ENCODE data around the gene ANGPT4.

ANGPT4 gene, protein sequence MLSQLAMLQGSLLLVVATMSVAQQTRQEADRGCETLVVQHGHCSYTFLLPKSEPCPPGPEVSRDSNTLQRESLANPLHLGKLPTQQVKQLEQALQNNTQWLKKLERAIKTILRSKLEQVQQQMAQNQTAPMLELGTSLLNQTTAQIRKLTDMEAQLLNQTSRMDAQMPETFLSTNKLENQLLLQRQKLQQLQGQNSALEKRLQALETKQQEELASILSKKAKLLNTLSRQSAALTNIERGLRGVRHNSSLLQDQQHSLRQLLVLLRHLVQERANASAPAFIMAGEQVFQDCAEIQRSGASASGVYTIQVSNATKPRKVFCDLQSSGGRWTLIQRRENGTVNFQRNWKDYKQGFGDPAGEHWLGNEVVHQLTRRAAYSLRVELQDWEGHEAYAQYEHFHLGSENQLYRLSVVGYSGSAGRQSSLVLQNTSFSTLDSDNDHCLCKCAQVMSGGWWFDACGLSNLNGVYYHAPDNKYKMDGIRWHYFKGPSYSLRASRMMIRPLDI

DNA sequence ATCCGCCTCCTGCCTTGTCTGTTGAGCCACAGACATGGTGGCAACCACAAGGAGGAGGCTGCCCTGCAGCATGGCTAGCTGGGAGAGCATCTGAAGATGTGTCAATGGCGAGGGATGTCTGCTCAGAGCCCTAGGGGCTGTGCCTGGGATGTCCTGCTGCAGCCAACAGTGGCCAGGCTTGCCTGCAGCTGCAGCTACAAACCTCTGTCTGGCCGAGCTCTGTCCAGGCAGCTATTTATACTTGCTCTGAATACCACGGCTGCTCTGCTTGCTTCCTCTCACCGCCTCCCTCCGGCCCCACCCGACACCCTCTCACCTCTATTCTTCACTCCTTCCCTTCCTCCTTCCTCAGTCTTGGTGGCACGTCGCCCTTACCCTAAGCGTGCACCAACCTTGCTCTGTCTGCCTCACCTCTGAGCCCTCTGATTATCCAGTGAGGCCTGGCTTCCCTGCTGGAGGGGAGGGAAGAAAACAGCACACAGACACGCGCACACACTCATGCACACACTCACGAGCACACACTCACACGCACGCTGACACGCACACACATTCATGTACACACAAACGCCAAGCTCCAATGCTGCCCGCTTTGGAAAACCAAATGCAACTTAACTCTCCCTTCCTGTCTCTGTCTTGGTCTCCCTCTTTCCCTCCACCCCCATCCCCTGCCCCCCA, at the start of gene ANGPT4:
ANGPT4 (minus strand) TSS at position 210 of the 675 bp plus-strand sequence; CDS start at position 90, 120 bp downstream.
- DNase-seq (ENCODE audit: extremely low read depth in 1 of 2, low read depth in 1 of 2), result no peak

DNA sequence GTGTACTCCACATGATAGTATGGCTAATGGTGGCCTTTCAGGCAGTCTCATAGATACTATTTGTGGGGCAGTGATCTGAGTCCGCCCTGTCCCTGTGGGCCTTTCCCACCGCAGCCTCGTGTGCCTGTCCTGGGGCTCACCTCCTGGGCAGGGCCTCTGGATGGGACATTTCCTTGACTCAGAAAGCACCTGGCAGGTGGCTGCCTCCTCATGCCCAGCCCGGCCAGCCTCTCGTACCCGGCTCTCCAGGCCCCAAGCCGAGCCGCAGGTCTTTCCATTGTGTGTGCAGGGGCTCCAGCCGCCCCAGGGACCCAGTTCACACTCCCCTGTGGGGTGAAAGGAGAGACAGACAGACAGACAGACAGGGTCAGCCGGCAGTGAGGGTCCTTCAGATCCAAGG, 47.7 kb upstream of the ANGPT4 start:
- no peak for DNase-seq (ENCODE audit: extremely low read depth in 1 of 2, low read depth in 1 of 2)

DNA sequence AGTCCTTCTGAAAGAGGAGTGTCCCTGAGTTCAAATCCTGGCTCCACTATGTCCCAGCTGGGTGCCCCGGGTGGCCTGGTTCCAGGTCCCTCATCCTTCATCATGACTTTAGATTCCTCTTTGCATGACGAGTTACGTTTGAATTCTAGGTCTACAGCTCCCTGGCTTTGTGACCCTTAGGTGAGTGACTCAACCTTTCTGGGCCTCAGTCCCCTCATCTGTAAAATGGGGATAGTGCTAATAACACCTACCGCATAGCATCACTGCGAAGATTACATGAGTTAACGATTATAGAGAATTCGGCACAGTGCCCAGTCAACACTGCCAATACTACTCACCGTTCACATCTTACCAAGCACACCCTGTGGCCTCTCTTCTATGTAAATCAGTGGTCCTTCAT, 46.5 kb upstream of the ANGPT4 start:
- no peak for DNase-seq (ENCODE audit: extremely low read depth in 1 of 2, low read depth in 1 of 2)

DNA sequence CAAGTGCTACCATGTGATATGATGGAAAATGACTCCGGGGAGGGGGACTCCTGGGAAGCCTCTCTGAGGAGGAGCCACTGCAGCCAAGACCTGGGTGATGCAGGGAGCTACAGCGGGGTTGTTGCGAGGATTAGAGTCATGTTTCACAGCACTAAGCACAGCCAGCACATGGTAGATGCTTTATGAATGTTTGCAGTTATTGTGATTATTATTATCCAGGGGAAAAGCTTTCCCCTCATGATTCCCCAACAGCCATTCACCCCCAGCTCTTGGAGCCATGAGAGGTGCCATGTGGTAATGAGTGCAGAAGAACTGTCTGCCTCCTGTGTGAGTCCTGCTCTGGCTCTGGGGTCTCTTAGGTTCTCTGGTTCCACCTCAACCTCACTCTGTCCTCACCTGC, 46.1 kb upstream of the ANGPT4 start:
- no peak for DNase-seq (ENCODE audit: extremely low read depth in 1 of 2, low read depth in 1 of 2)

DNA sequence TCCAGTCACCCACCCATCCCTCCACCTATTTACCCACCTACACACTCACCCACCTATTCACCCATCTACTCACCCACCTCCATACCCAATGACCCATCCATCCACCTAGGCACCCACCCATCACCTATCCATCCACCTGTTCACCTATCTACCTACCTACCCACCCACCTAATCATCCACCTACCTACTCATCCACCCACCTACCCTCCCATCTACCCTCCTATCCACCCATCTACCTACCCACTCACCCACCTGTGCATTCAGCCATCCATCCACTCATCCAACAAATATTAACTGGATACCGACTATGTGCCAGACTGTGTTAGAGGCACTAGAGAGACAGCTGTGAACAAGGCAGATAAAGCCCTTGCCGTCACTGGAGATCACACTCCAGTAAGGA, 45.6 kb upstream of the ANGPT4 start:
- no peak for DNase-seq (ENCODE audit: extremely low read depth in 1 of 2, low read depth in 1 of 2)

DNA sequence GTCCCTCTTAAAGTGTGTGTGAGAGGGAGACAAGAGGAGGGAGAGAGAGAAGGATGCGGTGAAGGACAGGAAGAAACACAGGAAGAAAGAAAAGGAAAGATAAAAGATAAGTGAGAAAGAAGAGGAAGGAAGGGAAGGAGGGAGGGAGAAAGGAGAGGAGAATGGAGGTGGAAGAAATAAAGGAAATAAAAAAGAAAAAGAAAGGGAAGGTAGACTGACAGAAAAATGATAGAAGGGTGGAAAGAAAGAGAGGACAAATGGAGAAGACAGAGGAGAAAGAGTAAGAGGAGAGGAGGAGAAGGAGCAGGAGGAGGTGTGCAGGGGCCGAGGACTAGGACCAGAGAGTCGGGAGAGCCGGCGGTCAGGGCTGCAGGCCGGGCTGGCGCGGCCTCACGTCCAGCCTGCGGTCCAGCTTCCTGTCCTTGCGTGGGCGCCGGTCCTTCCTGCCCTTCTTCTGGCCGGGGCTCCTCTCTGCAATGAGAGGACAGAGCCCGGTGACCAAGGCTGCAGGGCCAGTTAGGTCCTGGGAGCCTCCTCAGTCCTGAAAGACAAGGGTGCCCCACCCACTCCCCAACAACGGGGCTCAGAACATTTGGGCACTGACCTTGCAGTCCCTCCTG, 44.0 kb upstream of the ANGPT4 start:
- no peak for DNase-seq (ENCODE audit: extremely low read depth in 1 of 2, low read depth in 1 of 2)

DNA sequence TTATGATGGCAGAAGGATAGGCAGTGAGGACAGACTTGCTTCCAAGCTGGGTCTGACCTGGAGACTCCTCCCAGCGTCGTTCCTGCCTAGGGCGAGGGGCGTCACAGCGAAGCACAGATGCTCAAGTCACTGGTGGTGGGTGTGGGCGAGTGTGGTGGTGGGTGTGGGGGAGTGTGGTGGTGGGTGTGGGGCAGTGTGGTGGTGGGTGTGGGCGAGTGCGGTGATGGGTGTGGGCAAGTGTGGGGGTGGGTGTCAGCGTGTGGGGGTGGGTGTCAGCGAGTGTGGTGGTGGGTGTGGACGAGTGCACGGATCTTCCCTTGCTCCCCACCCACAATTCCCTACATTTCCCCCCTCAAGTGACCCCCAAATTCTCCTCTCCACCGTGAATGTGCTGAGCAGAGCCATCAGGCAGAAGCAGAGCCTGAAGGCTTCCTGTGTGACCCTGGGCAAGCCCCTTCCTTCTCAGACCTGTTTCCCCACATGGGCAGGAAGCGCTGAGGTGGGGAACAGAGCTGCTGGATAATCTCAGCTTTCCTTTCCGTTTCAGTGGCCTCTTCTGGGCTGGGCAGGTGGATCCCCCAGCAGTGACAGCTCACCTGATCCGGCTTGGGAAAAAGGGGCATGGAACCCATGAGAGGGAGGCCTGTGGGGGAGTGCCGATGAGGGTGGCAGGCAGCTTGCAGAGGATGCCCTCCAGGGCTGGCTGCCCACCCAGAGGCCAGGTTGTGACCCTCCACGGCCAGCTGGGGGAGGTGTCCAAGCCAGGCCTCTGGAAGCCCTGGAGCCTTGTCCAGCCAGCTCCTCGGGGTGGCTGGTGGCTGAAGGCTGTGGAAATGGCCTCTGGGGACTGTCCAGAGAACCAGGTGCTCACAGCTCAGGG, 43.0 kb upstream of the ANGPT4 start:
- no peak for DNase-seq (ENCODE audit: extremely low read depth in 1 of 2, low read depth in 1 of 2)

DNA sequence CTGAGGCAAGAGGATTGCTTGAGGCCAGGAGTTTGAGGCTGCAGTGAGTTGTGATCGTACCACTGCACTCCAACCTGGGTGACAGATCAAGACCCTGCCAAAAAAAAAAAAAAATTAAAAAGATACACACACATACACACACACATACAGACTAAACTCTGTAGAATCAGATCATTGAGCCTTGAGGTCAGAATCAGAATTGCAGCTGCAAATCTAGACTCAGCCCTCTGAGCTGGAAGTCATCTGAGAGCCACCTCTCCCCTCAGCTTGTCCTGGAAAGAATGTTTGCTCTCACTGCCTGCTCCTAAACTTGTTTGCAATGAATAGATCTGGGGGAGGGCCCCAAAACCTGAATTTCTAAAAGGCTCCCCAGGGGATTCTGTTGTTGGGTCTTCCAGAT, 41.4 kb upstream of the ANGPT4 start:
- no peak for DNase-seq (ENCODE audit: extremely low read depth in 1 of 2, low read depth in 1 of 2)

DNA sequence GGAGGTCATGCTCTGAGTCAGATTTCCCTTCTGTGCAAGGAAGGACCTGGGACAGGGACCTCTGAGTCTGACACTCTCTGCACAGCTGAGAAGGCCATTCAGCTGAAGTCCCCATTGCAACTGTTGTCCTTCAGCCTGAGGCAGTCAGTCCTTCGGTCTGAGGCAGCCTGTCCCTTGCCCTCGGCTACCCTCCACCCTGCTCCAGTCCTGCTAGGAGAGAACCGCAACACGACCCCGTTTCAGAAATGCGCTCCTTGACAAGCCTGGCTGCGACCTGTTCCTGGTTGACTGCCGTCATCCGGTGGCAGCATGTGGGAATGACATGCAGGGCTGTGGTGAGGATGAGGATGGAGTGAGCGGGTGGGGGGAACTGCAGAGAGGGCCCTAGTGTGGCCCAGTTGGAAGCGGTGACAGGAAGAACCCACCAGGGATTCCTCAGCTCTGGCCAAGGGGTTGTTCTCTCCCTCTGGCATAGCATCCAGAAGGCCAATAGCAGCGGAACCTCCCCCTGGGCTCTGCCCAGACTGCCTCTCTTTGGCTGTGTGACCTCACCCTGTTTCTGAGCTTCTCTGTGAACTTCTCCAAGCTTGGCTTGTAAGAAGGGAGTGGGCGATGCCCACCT, 40.3 kb upstream of the ANGPT4 start:
- peak; percentile 19 to 53 for DNase-seq (ENCODE audit: extremely low read depth in 1 of 2, low read depth in 1 of 2)

DNA sequence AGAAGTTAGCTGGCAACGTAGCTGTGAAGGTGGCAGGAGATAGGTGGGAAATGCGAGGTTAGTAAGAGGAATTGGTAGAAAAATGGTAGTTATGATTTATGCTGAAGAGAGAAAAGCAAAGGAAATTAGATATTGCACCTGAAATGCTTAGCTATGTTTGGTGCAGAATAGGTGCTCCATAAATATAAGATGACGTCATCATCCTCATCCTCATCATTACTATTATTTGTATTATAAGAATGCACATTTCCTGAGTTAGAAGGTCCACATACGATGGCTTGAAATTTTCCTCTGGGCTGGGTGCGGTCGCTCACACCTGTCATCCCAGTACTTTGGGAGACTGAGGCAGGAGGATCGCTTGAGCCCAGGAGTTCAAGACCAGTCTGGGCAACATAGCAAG, 39.5 kb upstream of the ANGPT4 start:
- DNase-seq (ENCODE audit: extremely low read depth in 1 of 2, low read depth in 1 of 2), result no peak

DNA sequence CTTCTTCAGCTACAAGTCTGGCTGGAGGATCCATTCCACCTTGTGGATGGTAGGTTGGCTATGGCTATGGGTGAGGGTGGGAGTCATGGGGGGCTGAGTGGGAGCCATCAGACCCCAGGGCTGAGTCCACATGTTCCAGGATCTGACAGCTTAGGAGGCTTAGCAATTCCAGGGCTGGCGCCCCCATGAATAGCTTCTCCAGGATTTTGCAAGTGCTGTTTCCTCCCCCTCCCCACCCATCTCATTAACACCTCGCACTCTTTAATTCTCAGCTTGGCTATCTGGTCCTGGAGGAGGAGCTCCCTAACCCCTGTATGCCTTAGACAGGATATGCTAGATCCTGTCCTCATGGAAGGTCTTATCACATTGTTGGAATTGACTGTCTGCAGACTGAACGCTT, 39.0 kb upstream of the ANGPT4 start:
- no peak for DNase-seq (ENCODE audit: extremely low read depth in 1 of 2, low read depth in 1 of 2)

DNA sequence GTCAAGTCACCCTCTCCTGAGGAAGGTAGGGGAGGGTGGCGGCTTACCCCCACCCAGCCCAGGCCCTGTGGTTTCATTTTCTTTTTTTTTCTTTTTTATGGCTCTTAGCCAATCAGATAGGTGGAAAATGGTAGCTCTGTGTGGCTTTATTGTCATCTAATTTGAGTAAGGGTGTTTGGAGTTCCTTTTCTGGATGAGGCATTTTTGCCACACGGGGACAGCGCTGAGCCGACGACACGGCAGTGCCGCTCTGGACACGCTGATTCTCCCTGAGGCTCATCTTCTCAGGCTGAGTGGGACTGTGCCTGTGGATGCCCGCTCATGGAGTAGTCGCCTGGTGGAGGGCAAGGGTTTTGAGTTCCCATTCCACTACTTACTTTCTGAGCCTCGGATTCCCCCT, 37.6 kb upstream of the ANGPT4 start:
- no peak for DNase-seq (ENCODE audit: extremely low read depth in 1 of 2, low read depth in 1 of 2)

DNA sequence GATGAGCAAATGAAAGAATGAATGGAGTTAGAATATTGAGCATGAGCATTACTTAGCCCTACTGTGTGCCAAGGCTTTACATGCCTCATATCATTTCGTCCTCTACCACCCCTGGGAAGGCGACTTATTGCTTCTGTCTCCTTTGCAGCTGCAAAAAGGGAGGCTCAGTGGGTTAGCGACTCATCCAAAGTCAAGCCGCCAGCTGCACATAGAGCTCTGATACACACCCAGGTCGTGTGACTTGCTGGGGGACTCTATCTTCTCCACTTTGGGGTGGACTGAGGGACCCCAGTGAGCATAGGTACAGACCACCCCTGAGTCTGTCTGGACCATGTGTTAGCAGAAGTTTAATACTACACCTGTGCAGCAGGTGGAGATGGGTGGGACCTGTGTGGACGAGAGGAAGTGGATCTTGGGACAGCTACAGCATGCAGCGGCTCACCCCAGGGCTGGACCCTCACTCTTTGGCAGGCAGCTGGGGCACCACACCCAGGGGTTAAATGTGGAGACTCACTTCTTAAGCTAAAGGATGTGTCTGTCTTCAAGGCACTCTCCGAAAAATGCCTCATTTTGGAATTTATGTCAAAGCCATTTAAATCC, 36.2 kb upstream of the ANGPT4 start:
- DNase-seq (ENCODE audit: extremely low read depth in 1 of 2, low read depth in 1 of 2), result no peak

DNA sequence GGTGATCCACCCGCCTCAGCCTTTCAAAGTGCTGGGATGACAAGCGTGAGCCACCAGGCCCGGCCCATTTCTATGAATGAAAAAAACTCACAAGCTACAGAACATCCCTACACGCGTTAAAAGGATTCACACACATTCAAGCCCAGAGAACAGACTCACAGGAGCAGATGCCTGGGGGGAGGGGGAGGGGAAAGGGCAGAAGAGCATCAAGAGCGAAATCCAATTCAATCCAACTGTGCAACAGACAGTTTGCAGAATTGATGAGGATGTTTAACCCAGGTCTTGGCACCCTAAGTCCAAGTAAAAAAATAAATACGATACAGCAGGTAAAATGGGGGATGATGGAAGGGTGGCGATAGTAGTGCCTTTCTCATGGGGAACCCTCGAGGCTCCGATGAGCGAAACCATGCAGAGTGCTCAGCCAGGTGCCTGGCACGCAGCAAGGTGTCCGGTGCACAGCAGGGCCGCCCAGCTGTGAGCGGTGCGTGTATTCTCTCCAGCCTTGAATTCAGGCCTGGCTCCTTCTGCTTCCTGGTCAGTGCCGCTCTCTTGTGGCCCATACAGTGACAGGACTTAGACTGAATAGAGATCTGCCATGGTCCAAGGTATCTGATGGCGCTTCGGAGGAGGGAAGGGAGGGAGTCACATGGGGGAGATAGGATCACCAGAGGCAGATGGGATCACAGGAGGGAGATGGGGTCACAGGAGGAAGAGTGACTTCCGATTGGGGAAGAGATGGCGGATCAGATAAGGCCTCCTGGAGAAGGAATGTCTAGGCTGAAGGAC, 35.4 kb upstream of the ANGPT4 start:
- no peak for DNase-seq (ENCODE audit: extremely low read depth in 1 of 2, low read depth in 1 of 2)

DNA sequence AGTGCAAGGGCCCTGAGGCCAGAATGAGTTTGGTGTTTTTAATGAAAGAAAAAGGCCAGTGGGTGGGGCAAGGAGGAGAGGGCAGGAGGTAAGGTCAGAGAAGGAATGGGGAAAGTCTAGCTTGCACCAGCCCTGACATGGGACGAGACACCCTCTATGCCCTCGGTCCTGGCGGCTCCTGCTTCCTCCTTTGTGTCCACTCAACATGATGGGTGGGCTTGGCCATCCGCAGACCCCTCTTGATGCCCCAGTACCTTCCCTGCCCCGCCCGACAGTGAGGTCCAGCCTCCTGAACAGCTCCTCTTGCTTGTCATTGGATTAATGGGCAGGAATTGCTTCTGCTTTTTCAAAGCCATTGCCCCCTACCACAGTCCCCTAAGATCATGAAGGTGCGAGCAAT, 33.6 kb upstream of the ANGPT4 start:
- DNase-seq (ENCODE audit: extremely low read depth in 1 of 2, low read depth in 1 of 2), result no peak

DNA sequence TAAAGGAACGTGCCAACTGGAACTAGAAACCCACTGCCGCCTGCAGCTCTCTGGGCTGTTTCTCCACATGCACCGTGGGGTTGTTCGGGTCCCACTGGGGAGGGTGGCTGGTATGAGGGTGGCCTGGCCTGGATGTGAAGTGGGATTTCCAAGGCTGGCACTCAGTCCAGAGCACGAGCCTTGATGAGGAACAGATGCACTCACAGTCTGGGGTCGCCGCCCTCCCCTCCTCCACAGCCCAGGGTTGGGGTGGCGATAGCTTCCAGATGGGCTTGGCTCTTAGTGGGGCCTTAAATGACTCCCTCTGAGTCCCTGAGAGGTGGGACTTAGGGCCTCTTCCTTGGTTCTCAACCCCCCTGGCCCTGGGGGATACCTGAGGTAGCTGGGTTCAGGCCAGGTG, 30.7 kb upstream of the ANGPT4 start:
- no peak for DNase-seq (ENCODE audit: extremely low read depth in 1 of 2, low read depth in 1 of 2)

DNA sequence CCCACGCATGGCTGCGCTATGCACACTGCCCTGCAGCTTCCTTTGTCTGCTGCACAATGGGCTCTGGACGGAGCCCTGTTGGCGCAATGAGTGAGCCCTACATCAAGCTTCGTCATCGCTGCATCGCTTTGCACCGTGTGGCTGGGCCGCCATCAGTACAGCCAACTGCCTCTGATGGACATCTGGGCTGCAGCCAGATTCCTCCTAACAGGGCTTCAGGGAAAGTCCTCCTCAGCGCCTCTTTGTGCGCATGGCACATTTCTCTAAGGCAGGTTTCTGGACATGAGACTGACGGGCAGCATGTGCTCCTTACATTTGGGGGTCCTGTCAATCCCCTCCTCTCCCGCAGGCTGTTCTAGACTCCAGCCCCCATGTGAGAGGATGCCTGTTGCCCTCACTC, 29.7 kb upstream of the ANGPT4 start:
- DNase-seq (ENCODE audit: extremely low read depth in 1 of 2, low read depth in 1 of 2), result no peak

DNA sequence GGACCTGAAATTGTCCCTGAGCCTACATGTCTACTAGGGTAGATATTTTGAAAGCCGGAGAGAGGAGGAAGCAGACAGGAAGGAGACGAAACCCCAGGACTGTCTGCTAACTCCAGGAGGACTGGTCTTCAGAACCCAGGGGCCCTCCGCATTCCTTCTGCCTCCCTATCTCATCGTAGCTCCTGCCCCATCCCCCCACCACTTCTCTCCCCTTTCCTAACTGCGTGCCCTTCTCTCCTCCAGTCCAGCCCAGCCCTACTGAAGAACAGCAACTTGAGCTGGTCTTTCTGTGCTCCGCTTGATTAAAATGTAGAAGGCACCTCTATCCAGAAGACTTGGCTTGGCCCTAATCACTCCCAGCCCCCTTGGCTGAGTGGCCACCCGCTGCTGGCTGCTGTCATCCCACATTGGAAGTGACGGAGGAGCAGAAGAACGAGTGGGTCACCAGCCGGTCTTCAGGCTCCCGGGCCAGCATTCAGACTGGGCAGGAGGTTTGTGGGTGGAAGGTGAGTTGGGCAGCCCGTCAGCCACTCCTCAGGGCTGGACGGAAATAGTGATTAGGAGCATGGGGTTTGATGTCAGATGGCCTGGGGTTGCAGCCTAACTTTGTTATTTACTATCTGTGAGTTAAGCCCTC, 28.8 kb upstream of the ANGPT4 start:
- DNase-seq (ENCODE audit: extremely low read depth in 1 of 2, low read depth in 1 of 2), result no peak

DNA sequence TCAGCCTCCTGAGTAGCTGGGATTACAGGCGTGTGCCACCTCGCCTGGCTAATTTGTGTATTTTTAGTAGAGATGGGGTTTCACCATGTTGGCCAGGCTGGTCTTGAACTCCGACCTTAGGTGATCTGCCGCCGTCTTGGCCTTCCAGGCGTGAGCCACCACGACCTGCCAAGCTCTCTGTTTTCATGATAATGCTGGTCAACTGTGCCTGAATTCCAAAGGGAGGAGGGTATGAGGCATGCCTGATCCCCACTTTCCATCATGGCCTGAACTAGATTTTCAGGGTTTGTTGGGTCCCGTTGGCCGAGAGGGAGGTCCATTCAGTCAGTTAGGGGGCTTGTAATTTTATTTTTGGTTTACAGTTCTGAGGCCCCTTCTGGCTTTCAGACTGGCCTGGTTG, 28.0 kb upstream of the ANGPT4 start:
- no peak for DNase-seq (ENCODE audit: extremely low read depth in 1 of 2, low read depth in 1 of 2)

Measured in activated CD8-positive, alpha-beta memory T cell treated with anti-CD3 and anti-CD28 coated beads for 1 hour (primary cell).